Vagina (tissue), 2 donors: ENCODE measurements around the gene MAGOH.

ENCODE experiments used
- POLR2A ChIP-seq, 2 donors: fragments of 450-650 bp; IDR thresholded peaks; one replicate each; pipeline ENCODE4 v1.6.1; 2017; ENCODE audit warnings: antibody characterized with exemption in 2 of 2, mild to moderate bottlenecking in 2 of 2, moderate library complexity in 2 of 2
- TF ChIP-seq, protein P1 (sequence below), 3 experiments: fragments of 450-650 bp in 2 of 3; fragments of 200-600 bp in 1 of 3; sonication (generic) in 1 of 3; IDR thresholded peaks; one replicate each; pipeline ENCODE4 v1.5.1; 2017 to 2019; ENCODE audit warnings: antibody characterized with exemption in 3 of 3, mild to moderate bottlenecking in 2 of 3, moderate library complexity in 2 of 3

DNA sequence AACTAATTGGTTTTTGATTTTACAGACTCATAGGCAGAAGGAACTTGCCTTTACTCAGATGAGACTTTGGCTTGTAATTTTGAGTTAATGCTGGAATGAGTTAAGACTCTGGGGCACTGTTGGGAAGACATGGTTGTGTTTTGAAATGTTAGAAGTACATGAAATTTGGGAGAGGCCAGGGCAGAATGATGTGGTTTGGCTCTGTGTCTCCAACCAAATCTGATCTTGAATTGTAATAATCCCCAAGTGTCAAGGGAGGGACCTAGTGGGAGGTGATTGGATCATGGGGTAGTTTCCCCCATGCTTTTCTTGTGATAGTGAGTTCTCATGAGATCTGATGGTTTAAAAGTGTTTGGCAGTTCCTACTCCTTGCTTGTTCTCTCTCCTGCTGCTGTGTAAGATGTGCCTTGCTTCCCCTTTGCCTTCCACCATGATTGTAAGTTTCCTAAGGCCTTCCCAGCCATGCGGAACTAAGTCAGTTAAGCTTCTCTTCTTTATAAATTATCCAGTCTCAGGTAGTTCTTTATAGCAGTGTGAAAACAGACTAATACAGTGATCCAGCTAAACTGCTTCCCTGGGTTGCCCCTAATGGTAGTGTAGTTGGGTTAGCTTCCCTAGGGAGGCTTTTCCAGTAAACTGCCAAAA is 31.5 kb downstream of the MAGOH start:
- TF ChIP-seq, protein P1, sequence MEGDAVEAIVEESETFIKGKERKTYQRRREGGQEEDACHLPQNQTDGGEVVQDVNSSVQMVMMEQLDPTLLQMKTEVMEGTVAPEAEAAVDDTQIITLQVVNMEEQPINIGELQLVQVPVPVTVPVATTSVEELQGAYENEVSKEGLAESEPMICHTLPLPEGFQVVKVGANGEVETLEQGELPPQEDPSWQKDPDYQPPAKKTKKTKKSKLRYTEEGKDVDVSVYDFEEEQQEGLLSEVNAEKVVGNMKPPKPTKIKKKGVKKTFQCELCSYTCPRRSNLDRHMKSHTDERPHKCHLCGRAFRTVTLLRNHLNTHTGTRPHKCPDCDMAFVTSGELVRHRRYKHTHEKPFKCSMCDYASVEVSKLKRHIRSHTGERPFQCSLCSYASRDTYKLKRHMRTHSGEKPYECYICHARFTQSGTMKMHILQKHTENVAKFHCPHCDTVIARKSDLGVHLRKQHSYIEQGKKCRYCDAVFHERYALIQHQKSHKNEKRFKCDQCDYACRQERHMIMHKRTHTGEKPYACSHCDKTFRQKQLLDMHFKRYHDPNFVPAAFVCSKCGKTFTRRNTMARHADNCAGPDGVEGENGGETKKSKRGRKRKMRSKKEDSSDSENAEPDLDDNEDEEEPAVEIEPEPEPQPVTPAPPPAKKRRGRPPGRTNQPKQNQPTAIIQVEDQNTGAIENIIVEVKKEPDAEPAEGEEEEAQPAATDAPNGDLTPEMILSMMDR (IDR thresholded peaks at IDR 0.05) = no peak
- no peak for TF ChIP-seq POLR2A (IDR thresholded peaks at IDR 0.05)
